GM21737 (cell line): ENCODE results near the gene HNRNPF.

Experiments used
- ATAC-seq: cut with Tn5 transposase; IDR thresholded peaks from one replicate; pipeline ENCODE4 v1.9.1; 2021; ENCODE audit warnings: mild to moderate bottlenecking, moderate library complexity; ENCODE audit not compliant: unreplicated experiment

The HNRNPF gene

DNA sequence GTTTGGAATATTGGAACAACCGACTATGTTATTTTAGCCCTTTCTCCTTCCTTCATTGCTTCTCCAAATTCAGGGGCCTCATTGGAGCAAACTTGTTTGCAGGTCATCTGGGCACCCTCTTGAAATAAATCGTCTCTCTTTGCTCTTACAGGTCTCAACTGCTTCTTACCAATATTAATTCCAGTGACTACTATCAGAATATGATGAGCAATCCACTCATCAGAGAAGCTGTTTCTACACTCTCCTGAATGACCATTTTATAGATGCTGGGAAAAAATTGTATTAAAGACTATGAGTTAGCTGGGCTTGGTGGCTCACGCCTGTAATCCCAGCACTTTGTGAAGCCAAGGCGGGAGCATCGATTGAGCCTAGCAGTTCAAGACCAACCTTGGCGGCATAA lies 12.5 kb upstream of the HNRNPF start:
- no peak for ATAC-seq

DNA sequence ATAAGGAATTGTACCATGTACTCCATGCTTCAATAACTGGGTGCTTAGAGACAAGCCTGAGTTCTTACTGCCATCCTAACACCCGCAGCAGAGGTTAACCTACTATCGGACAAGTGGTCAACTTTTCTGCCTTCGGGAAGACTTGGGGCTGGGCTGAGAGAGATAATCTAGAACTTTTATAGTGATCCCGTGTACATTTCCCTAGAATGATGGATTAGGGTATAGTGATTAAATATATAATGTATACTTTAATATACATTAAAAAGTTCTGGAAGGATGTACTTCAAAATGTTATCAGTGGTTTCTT lies 12.2 kb upstream of the HNRNPF start:
- no peak for ATAC-seq

DNA sequence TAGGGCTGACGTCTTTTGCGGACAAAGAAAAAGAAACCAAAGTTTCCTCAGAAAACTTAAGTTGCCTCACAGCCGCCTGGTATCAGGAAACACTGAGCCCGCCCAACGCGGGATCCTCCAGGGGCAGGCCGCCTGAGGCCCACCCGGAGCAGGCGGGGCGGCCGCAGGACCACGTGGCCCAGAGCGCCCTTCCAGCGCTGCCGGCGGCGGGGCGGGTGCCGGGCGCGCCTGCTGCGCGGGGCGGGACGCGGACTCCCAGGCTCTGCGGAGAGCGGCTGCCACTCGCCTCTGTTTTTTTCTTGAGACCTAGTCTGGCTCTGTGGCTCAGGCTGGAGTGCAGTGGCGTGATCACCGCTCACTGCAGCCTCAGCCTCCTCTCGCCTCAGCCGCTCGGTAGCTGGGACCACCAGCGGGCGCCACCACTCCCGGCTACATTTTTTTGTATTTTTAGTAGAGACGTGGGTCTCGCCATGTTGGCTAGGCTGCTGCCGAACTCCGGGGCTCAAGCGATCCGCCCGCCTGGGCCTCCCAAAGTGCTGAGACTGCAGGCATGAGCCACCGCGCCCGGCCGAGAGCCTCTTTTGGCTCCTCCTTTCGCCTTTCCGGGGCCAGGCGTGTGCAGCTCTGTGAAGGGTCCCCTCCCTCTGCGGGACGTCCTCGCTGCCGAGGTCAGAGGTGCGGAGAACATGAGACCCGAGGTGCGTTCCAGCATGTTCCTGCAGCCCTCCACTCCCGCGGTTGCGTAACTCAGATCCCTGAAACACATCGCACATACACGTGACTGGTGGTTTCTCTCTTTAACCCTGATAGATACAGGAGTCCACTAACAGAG lies 11.6 kb upstream of the HNRNPF start:
- peak; percentile 86 for ATAC-seq

- peak; percentile 11 for ATAC-seq
These were observed 11.0 kb upstream of the HNRNPF start for GRCh38 chr10:43419997-43420368.

- no peak for ATAC-seq
These were observed 9.2 kb upstream of the HNRNPF start for GRCh38 chr10:43417950-43418768.

DNA sequence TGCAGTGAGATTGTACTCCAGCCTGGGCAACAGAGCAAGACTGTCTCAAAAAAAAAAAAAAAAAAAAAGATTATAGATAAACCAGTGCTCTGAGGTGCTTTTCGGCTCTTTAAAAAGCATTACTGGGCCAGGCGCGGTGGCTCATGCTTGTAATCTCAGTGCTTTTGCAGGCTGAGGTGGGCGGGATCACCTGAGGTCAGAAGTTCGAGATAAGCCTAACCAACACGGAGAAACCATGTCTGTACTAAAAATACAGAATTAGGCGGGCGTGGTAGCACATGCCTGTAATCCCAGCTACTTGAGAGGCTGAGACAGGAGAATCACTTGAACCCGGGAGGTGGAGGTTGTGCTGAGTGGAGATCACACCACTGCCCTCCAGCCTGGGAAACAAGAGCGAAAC lies 6.6 kb upstream of the HNRNPF start:
- ATAC-seq = no peak

GRCh38 chr10:43411536-43411935 lies 2.5 kb upstream of the HNRNPF start:
- no peak for ATAC-seq

GRCh38 chr10:43410345-43410744 lies 1.4 kb upstream of the HNRNPF start:
- ATAC-seq = no peak

DNA sequence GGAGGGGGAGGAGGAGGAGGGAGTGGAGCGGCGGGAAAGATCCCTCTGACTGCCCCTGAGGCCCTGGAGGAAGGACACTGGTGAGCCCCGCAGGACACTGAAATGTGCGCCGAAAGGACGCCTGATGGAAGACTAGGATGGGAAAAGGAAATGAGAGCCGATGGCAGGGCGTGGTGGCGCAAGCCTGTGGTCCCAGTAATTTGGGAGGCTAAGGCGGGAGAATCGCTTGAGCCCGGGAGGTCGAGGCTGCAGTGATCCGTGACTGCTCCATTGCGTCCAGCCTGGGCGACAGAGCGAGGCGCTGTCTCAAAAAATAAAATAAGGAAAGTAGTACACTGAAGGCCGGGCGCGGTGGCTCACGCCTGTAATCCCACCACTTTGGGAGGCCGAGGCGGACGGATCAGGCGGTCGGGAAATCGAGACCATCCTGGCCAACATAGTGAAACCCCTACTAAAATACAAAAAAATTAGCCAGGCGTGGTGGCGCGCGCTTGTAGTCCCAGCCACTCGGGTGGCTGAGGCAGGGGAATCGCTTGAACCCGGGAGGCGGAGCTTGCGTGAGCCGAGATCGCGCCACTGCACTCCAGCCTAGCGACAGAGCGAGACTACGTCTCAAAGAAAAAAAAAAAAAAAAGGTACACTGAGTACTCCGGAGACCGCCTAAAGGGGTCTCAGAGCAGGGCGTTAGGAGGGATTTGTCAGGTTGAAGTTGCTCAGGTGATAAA lies 561 bp upstream of the HNRNPF start:
- ATAC-seq = no peak

DNA sequence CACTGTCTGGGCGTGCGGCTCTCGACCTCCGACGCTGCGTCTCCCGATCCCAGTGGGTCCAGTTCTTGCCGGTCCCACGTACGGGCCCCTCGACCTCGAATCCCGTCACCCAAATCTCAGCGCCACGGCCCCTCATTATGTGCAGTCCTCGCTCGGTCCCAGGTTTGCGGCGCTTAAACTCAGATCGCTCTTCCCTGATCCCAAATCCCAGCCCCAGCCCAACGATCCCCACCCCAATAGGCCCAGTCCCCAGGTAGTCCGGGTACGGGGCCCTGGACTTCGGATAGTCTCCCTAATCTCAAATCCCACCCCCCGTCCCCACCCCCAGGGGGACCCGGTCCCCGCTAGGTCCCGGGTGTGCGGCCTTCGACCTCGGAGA lies 666 bp downstream of the HNRNPF start:
- peak; percentile 0 for ATAC-seq

DNA sequence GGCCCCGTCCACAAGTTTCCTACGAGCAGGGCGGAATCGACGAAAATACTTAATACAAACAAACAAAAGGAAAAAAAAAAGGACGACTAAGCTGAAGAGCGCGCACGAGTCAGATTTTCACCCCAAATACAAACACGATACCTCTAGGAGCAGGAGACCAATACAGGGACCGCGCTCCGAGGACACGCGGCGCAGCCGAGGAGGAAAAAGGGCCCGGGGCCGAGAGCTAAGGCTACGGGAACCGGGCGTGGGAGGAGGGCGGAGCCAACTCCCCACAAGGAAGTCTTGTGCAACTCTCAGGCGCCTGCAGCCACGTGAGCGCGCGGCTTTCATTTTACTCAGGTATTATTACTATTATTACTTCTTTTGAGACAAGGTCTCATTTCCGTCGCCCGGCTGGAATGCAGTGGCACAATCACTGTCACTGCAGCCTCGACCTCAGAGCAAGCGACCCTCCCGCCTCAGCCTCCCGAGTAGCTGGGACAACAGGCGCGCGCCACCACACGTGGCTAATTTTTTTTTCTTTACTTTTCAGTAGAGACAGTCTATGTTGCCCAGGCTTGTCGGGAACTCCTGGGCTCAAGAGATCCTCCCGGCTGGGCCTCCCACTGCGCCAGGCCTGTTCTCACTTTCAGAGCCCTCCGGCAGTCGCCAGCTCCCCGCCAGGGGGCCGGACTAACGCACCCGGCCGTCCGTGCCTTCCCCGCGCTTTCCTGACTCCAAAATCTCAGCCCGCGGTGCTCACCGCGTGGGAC lies 1.2 kb downstream of the HNRNPF start:
- peak; percentile 50 for ATAC-seq

- peak; percentile 25 for ATAC-seq
These were observed 1.8 kb downstream of the HNRNPF start for GRCh38 chr10:43407148-43407575.

DNA sequence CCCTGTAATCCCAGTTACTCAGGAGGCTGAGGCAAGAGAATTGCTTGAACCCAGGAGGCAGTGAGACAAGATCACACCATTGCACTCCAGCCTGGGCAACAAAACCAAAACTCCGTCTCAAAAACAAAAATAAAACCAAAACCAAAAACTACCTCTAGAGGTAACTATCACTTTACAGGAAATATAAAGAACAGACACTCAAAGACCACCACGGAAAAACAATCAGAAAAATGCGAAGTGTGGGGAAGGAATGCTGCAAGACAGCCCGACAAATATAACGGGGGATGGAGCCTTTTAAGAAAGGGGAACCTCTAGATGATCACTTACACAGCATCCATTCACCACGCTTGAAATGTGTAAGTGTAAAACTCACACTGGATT lies 4.3 kb downstream of the HNRNPF start:
- no peak for ATAC-seq

GRCh38 chr10:43403911-43404703 lies 4.9 kb downstream of the HNRNPF start:
- no peak for ATAC-seq

DNA sequence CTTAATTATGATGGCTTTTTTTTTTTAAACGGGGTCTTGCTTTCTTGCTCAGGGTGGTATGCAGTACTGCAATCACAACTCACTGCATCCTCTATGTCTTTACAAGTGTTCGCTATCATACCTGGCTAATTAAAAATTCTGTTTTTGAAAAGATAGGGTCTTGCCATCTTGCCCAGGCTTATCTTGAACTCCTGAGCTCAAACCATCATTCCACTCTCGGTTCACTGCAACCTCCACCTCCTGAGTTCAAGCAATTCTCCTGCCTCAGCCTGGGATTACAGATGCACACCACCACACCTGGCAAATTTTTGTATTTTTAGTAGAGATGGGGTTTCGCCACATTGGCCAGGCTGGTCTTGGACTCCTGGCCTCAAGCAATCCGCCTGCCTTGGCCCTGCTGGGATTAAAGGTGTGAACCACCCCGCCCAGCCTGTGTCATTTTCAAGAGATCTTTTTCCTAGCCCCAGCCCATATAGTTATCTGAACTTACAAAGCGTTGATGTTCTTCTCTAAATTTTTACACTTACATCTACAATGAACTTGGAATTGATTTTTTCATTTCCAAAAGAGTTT lies 6.0 kb downstream of the HNRNPF start:
- no peak for ATAC-seq

DNA sequence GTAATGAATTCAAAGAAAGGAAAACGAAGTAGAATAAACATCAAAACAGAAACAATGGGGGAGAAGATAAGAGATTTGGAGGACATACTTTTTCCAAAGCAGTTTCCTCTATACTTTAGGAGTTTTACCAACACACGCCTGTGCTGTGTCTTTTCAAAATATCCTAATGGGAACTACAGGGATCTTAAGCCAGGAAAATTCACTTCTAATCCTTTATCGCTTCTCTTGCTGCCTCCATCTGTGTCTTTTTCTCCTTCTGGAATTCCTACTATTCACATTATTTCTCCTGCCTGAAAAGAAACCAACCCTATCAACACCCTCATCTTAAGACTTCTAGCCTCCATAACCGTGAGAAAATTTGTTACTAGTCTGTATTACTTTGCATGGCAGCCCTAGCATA lies 6.8 kb downstream of the HNRNPF start:
- no peak for ATAC-seq

DNA sequence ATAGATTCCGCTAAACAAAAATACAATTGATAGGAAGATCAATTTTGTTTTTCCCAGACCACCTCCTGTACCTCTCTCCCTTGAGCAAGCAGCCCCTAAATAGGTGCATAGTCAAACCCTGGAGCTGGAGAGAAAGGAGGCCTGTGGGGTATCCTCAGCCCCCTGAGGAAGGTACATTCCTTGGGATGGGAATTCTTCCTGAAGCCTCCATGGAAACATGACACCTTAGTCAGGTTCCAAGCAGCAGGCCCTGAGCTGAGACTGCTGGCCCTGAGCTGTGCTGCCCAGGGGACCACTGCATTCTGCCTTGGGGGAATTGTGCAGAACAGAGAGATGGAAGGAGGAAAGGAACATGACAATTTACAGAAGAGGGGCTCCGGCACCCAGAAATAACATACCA lies 7.4 kb downstream of the HNRNPF start:
- no peak for ATAC-seq

DNA sequence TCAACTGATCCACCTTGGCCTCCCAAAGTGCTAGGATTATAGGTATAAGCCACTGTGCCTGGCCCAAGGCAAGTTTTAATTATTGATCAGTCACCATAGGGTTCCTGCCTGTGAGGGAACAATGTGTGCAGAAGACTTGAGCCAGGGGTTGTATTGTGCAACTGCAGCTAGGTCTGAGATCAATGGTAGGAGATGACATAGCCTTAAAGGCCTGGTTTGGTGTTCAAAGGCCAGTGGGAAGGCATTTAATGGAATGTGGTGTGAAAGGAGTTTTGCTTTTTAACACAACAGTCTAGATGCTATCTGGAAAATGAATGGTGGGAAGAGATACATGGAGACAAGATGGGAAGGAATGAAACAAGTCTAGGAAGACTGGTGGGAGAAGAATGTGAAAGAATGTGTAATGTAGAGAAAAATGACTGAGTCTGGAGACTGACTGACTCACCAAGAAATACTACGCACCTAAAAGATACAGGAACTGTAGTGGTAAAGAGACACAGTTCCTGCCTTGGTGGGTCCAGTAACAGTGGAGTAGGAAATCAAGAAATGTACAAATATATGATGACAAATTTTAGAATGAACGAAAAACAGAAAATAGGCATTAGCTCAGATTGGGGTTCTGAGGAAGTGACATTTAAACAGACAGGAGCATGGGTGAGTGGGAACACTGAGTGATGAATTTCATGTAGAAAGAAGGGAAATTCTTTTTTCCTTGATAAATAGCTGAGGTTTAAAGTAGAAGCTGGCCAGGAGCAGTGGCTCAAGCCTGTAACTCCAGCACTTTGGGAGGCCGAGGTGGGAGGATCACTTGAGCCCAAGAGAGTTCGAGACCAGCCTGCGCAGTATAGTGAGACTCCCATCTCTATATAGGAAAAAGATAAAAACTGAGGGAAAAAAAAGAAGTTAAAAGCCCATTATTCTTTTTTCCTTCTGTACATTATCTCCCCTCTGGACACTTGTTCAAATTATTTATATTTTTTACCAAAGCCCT lies 9.4 kb downstream of the HNRNPF start:
- ATAC-seq = no peak

DNA sequence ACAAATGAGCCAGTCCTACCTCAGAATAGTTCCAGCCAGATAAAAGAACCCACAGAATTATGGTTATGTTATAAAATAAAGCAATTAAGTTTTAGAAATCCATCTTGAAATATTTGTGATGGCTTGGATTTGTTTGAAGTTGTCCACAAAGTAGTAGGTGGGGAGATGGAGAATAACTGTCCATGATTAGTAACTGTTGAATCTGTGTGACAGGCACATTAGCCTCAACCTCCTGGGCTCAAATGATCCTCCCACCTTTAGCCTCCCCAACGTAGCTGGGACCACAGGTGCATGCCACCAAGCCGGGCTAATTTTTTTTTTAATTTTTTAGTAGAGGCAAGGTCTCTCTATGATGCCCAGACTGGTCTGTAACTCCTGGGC lies 10.1 kb downstream of the HNRNPF start:
- no peak for ATAC-seq
